Measurements from ENCODE around the gene TFRC.

DNA sequence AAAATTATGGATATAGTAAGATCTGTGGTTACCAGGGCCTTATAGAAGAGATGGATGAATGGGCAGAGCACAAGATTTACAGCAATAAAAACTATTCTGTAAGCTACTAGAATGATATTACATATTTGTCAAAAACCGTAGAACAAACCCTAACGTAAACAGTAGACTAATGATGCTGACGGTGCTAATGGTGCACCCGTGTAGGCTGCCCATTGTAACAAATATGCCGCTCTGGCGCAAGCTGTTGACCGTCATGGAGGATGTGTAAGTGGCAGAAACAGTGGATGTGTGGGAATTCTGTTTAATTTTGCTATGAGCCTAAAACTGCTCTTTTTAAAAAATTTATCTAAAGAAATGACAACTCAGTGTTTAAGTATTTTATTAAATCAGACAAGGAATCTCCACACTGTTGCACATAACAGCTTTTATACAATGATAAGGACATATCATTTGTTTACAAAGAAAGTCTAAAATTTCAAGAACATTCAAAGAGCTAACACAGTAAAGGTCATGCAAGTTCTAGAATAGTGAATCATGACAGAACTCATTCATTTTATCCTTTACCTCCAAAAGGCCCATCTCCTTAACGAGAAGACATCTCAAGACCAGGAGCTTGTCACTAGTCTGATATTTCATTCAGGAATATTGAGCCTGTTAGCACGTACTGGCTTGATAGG, 32.8 kb downstream of the TFRC start:
- TF ChIP-seq, protein P1, sequence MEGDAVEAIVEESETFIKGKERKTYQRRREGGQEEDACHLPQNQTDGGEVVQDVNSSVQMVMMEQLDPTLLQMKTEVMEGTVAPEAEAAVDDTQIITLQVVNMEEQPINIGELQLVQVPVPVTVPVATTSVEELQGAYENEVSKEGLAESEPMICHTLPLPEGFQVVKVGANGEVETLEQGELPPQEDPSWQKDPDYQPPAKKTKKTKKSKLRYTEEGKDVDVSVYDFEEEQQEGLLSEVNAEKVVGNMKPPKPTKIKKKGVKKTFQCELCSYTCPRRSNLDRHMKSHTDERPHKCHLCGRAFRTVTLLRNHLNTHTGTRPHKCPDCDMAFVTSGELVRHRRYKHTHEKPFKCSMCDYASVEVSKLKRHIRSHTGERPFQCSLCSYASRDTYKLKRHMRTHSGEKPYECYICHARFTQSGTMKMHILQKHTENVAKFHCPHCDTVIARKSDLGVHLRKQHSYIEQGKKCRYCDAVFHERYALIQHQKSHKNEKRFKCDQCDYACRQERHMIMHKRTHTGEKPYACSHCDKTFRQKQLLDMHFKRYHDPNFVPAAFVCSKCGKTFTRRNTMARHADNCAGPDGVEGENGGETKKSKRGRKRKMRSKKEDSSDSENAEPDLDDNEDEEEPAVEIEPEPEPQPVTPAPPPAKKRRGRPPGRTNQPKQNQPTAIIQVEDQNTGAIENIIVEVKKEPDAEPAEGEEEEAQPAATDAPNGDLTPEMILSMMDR (IDR thresholded peaks at IDR 0.05): no peak
- TF ChIP-seq EP300 (IDR thresholded peaks at IDR 0.05): no peak

All from upper lobe of left lung (tissue), 4 donors.